ENCODE data around the gene PDE6D.

DNA sequence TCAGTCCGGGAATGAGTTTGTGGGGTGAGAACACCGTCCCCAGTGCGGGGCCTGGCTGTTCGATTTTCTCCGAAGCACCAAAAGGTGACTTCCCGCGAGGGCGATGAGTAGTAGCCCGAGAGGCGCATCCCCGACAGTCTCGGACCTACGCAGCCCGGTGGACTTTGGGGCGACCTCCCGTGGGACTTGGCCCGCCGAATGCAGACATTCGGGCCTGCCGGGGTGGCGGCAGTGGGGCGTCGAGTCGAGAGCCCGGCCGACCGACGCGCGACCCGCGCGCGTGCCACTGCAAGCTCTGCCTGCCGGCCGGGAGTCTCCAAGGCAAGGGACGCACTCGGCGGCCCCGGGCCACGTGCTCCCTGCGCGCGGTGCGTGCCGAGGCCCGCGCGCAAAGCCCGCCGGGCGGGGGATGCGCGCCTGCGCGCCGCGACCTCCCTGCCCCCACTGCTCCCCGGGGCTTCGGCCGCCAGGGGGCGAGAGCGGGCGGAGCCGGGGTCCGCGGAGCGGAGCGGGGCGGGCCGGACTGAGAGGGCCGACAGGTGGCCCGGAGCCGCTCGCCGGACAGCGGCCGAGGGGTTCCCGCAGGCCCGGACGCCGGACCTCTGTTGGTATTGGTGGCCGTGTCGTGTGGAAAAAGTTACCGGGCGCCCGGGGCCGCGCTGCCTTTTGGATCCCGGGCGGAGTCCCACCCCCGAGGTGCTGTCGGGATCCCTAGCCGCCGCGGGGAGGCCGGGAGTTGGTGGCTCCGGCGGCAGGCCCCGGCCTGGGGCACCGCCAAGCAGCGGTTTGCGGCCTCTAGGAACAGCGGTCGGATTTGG lies 70.9 kb downstream of the PDE6D start:
- TF ChIP-seq EP300 (IDR thresholded peaks at IDR 0.05; ENCODE audit: borderline replicate concordance), result no peak
- TF ChIP-seq, protein P1, sequence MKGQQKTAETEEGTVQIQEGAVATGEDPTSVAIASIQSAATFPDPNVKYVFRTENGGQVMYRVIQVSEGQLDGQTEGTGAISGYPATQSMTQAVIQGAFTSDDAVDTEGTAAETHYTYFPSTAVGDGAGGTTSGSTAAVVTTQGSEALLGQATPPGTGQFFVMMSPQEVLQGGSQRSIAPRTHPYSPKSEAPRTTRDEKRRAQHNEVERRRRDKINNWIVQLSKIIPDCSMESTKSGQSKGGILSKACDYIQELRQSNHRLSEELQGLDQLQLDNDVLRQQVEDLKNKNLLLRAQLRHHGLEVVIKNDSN (IDR thresholded peaks at IDR 0.05), result peak; percentile 82
- TF ChIP-seq, protein P2, sequence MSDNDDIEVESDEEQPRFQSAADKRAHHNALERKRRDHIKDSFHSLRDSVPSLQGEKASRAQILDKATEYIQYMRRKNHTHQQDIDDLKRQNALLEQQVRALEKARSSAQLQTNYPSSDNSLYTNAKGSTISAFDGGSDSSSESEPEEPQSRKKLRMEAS (IDR thresholded peaks at IDR 0.05), result peak; percentile 98
- no peak for TF ChIP-seq NFIC (IDR thresholded peaks at IDR 0.05)
- TF ChIP-seq TEAD4 (IDR thresholded peaks at IDR 0.05), result no peak
- no peak; the same call in 1 of the 2 replicates for TF ChIP-seq TAF1 (IDR thresholded peaks at IDR 0.05; ENCODE audit: low read depth)

Data from Ishikawa (cell line).